GM20431 (cell line): ENCODE data around the gene PLEKHH2.

Experiments used
- in situ Hi-C: fragments of 300-500 bp; cut with MseI, MboI; formaldehyde crosslinking; loops from one replicate; pipeline ENCODE4 v1.15.0; 2020; ENCODE audit warnings: low sequenced_read_pairs; ENCODE audit not compliant: unreplicated experiment

The PLEKHH2 gene

DNA sequence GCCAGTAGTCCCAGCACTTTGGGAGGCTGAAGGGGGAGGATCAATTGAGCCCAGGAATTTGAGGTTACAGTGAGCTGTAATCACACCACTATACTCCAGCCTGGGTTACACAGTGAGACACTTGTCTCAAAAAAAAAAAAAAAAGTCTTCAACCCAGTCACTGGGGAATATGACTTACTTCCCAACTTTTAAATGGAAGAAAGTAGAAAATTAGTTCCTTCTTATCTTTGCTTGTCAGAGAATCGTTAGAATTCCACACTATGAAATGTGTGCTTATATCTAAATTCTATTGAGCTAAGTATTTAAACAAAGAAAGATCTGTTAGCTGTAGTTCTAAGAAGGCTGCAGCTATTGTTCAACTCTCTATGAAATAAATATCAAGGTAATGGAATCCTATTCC is 159.1 kb downstream of the PLEKHH2 start:
- in situ Hi-C loops = no loop called here

DNA sequence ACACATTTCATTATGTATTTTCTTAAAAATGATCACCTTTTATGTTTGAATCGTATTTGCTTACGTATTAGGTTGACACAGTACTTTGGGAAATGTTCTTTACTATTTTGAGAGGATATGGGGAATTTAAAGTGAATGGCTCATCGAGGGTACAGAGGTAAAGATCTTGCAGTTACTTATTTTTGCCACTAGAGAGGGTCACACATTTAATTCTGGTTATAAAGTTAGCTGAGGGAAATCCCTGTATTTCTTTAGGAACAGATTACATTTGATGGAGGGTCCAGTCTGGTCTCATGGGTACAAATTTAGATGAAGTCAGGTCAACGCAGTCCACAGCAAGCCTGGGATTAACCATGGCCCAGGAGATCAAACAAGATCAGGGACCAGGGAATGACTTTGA is 161.2 kb downstream of the PLEKHH2 start:
- in situ Hi-C loops = no loop called here

DNA sequence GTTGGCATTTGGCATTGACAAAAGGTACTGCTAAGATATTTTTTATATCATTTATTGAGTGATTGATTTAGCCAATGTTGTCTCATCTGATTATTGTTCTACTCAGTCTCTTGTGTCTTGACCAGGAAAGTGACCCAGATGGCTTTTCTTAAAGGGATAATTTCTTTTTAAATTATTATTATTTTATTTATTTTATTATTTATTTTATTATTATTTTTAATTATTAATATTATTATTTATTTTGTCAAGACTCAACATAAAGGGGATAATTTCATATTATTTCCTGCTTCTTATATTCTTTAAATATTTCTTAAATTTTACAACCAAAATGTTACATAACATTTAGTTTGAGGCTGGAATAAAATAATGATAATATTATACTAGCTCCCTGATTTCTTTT is 163.8 kb downstream of the PLEKHH2 start:
- in situ Hi-C loops = no loop called here

GRCh38 chr2:43802135-43802534 is 165.1 kb downstream of the PLEKHH2 start:
- in situ Hi-C loops = no loop called here

DNA sequence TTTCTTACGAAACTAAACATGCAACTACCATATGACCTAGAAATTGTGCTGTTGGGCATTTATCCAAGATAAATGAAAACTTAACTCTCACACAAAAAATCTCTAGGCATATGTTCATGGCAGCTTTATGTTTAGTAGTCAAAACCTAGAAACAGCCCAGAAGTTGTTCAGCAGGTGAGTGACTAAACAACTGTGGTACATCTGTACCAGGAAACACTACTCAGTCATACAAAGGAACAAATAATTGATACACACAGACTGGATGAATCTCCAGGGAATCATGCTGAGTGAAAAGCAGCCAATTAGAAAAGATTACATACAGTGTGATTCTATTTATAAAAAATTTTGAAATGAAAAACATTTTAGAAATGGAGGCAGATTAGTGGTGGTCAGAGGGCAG is 166.1 kb downstream of the PLEKHH2 start:
- in situ Hi-C loops = no loop called here

GRCh38 chr2:43806719-43807031 is 169.6 kb downstream of the PLEKHH2 start:
- in situ Hi-C loops = no loop called here

- in situ Hi-C loops = no loop called here
Measured at GRCh38 chr2:43810452-43810851, 173.4 kb downstream of the PLEKHH2 start.

GRCh38 chr2:43810888-43811287 is 173.8 kb downstream of the PLEKHH2 start:
- in situ Hi-C loops = no loop called here

- in situ Hi-C loops = no loop called here
Measured at GRCh38 chr2:43812006-43812405, 174.9 kb downstream of the PLEKHH2 start.

DNA sequence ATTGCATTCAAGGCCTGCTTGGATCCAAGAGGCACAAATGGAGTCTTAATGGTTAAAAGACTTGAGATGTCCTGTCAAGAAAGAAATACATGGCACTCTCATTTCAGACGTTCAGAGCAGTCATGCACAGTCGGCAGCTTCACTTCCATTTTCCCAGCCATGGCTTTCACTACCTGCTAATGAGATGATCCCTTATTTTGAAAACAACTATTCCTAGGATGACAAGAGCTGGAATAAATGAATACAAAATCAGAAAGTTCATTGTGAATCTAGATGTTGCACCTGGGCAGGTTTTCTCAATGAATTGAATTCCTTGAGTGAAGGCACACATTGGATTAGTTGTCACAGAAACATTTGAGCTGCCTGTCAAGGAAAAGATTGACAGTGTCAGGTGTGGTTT is 175.9 kb downstream of the PLEKHH2 start:
- in situ Hi-C loops = no loop called here

DNA sequence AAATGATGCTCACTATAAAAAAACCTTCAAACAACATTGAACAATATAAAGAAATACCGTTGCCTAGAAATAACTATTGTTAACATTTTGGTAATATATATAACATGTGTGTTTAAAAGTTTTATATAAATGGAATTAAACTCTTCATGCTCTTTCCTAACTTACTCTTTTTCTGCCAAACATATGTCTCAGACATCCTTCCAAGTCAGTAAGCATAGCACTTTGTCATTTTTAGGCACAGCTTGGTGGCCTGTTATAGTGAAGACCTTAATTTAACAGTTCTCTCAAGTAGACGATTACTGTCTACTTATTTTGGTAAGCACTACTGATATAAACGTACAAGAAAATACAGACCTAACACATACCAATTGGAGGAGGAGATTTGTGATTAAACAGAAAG is 177.7 kb downstream of the PLEKHH2 start:
- in situ Hi-C loops = no loop called here
